HFFc6 (cell line): Measurements from ENCODE around the gene ARHGAP45. TPM values are rescaled to one million over a fixed set of nuclear protein-coding genes. Genes with fewer than 3 reads are reported as not detected.

ENCODE experiments used
- DNase-seq: peaks from one replicate; pipeline ENCODE4 v3.0.0-alpha.2; 2018
- H3K27ac Mint-ChIP-seq: 2 replicates; pipeline ENCODE4 v1.8.0; 2020; ENCODE audit warnings: mild to moderate bottlenecking, mixed read lengths
- H3K27me3 Mint-ChIP-seq: 2 replicates; pipeline ENCODE4 v1.8.0; 2021; ENCODE audit warnings: mild to moderate bottlenecking, moderate library complexity, mixed read lengths; ENCODE audit not compliant: insufficient read depth
- H3K36me3 Mint-ChIP-seq: 2 replicates; pipeline ENCODE4 v1.8.0; 2021; ENCODE audit warnings: low read depth, mixed read lengths
- H3K4me1 Mint-ChIP-seq: 2 replicates; pipeline ENCODE4 v1.8.0; 2020; ENCODE audit warnings: low read depth, mixed read lengths
- H3K4me3 Mint-ChIP-seq: 2 replicates; pipeline ENCODE4 v1.8.0; 2020; ENCODE audit warnings: mild to moderate bottlenecking, moderate library complexity, mixed read lengths
- H3K9me3 Mint-ChIP-seq: 2 replicates; pipeline ENCODE4 v1.8.0; 2020; ENCODE audit warnings: mild to moderate bottlenecking, mixed read lengths
- CTCF ChIP-seq: fragments of 200-600 bp; sonication (generic); IDR thresholded peaks from 2 replicates; pipeline ENCODE4 v1.5.0; 2021; ENCODE audit warnings: antibody characterized with exemption, mild to moderate bottlenecking
- total RNA-seq, 6 experiments: library from RNA; stranded (reverse); fragmentation: NEBNext Ultra II Directional; extraction: Animal tissue kit (Norgen Biotek cat#: 25700); gene quantifications; 2 replicates in 1 of 6; 3 replicates in 5 of 6; pipeline ENCODE4 v1.2.3, GENCODE V29; 2021

The ARHGAP45 gene
- total RNA-seq, 6 experiments from 2014 or later = 0.28 to 0.74 (median 0.60) TPM

- no peak overlapping the region for H3K4me3 Mint-ChIP-seq
- peaks cover 10% of the 10 kb centered on the region; the same call in 1 of the 2 replicates for H3K27me3 Mint-ChIP-seq
- no peak for DNase-seq
- H3K27ac Mint-ChIP-seq = no peak overlapping the region
- peaks cover 13% of the 10 kb centered on the region for H3K4me1 Mint-ChIP-seq
- TF ChIP-seq CTCF = no peak
- H3K9me3 Mint-ChIP-seq = no peaks in the 10 kb centered on the region
- no peaks in the 10 kb centered on the region for H3K36me3 Mint-ChIP-seq
Observed at GRCh38 chr19:1074544-1075283, 7.7 kb downstream of the ARHGAP45 start.

GRCh38 chr19:1076046-1076386 lies 9.0 kb downstream of the ARHGAP45 start:
- DNase-seq = no peak
- Mint-ChIP-seq H3K27me3 (peaks cover 6% of the 10 kb centered on the region; the same call in 1 of the 2 replicates), H3K9me3 (no peaks in the 10 kb centered on the region), H3K36me3 (no peaks in the 10 kb centered on the region), H3K27ac (no peak overlapping the region), H3K4me1 (peaks cover 13% of the 10 kb centered on the region), H3K4me3 (no peak overlapping the region)
- no peak for TF ChIP-seq CTCF

GRCh38 chr19:1076951-1077350 lies 10.0 kb downstream of the ARHGAP45 start:
- peaks cover 9% of the 10 kb centered on the region for H3K4me1 Mint-ChIP-seq
- no peak overlapping the region for H3K27ac Mint-ChIP-seq
- no peak overlapping the region for H3K4me3 Mint-ChIP-seq
- H3K27me3 Mint-ChIP-seq = peaks cover 6% of the 10 kb centered on the region; the same call in 1 of the 2 replicates
- H3K36me3 Mint-ChIP-seq = no peaks in the 10 kb centered on the region
- TF ChIP-seq CTCF = no peak
- H3K9me3 Mint-ChIP-seq = no peaks in the 10 kb centered on the region
- no peak for DNase-seq

- DNase-seq = no peak
- no peak overlapping the region for H3K27ac Mint-ChIP-seq
- H3K9me3 Mint-ChIP-seq = no peaks in the 10 kb centered on the region
- peaks cover 7% of the 10 kb centered on the region; the same call in 1 of the 2 replicates for H3K4me1 Mint-ChIP-seq
- no peak for TF ChIP-seq CTCF
- no peak overlapping the region for H3K4me3 Mint-ChIP-seq
- no peaks in the 10 kb centered on the region for H3K36me3 Mint-ChIP-seq
- H3K27me3 Mint-ChIP-seq = peaks cover 4% of the 10 kb centered on the region; the same call in 1 of the 2 replicates
Observed at GRCh38 chr19:1079566-1080111, 12.7 kb downstream of the ARHGAP45 start.

- Mint-ChIP-seq H3K4me3 (no peak overlapping the region), H3K4me1 (peaks cover 5% of the 10 kb centered on the region; the same call in 1 of the 2 replicates), H3K36me3 (no peaks in the 10 kb centered on the region), H3K27me3 (peaks cover under 1% of the 10 kb centered on the region; the same call in 1 of the 2 replicates), H3K9me3 (no peaks in the 10 kb centered on the region), H3K27ac (no peak overlapping the region)
- TF ChIP-seq CTCF = no peak
- DNase-seq = no peak
Observed at GRCh38 chr19:1080360-1081161, 13.6 kb downstream of the ARHGAP45 start.
